ENCODE measurements around the gene DIP2C. TPM values are rescaled to one million over a fixed set of nuclear protein-coding genes. Genes with fewer than 3 reads are reported as not detected.
"Not testable (repeated sequence)": the region's sequence is repeated elsewhere in the genome, so short reads cannot be mapped to it uniquely, and the experiment has no call there.

DIP2C gene
- polyA plus RNA-seq, 4 donors, result 18.8 to 22.7 (median 20.9) TPM

DNA sequence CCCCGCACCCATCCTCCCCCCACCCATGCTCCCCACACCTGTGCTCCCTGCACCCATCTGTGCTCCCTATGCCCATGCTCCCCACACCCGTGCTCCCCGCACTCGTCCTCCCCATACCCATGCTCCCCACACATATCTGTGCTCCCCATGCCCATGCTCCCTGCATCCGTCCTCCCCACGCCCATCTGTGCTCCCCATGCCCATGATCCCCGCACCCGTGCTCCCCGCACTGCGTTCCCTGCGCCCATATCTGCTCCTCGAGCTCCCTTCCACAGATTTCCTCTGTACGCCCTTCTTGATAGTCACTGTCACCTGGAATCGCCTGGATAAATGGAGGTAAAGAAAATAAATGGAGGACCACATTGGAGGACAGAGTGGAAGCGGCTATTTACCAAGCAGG lies 9.9 kb downstream of the DIP2C start:
- no peak for DNase-seq (ENCODE audit: low read depth in 4 of 4, low spot score in 3 of 4)

DNA sequence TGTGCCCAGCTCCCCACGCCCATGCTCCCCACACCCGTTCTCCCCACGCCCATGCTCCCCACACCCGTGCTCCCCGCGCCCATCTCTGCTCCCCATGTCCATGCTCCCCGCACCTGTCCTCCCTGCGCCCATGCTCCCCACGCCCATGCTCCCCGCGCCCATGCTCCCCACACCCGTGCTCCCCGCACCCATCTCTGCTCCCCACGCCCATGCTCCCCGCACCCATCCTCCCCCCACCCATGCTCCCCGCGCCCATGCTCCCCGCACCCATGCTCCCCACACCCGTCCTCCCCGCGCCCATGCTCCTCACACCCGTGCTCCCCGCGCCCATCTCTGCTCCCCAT lies 10.8 kb downstream of the DIP2C start:
- DNase-seq (ENCODE audit: low read depth in 4 of 4, low spot score in 3 of 4), result not testable (repeated sequence)

DNA sequence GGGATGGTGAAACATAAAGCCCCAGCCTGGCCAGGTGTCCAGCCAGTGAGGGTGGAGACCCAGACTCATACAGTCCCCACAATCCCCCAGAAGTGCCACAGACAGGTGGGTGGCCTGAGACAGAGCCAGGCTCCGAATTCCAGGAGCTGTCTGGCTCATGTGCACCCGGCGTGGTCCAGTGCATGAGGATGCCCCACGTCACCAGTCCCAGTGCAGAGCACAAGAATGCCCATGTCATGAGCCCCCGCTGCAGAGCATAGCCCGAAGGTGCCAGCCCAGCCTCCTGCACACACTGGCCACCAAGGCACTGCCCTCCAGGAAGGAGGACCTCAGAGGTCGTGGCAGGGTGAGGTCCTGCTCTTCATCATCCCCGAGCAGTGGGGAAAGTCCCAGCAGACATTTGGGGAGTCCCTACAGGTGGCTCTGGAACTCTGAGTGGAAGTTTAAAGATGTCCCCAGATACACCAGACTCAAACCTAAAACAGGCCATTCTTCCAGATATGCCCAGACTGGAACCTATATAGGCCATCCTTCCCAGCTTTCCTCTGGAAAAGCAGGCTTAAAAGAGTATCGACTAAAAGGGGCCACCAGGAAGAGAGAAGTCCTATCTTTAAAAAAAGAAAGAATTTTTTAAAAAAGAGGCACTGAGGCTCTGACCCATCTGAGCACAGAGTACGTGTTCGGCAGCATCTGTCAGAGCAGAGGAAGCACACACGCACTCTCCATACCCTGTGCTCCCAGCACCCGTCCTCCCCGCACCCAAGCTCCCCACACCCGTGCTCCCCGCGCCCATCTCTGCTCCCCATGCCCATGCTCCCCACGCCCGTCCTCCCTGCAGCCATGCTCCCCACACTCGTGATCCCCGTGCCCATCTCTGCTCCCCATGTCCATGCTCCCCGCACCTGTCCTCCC lies 11.5 kb downstream of the DIP2C start:
- DNase-seq (ENCODE audit: low read depth in 4 of 4, low spot score in 3 of 4), result no peak

DNA sequence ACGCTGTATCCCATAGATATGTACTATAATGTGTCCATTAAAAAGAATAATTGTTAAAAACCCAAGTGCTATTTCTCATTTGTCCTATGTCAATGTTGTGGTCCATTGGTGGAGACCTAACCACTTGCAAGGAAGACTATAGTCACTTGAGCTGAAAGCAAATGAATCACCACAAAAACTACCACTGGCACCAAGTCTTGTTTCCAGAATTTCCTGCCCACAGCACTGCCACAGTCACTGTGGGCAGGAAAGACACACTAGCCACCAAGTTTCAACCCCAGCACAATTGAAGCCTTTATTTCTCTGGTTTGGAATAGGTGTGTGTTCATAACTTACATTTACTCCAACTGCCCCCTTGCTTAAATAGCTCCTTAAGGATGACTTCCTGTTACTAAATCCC lies 12.4 kb downstream of the DIP2C start:
- no peak for DNase-seq (ENCODE audit: low read depth in 4 of 4, low spot score in 3 of 4)

DNA sequence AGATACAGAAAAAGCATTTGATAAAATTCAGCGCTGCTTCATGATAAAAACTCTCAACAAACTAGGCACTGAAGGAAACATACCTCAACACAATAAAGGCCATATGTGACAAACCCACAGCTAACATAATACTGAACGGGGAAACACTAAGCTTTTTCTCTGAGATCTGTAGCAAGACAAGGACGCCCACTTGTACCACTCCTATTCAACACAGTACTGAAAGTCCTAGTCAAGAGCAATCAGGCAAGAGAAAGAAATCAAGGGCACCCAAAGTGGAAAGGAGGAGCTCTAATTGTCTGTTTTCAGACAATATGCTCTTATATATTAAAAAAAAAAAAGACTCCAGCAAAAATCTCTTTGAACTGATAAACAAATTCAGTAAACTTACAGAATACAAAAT lies 13.3 kb downstream of the DIP2C start:
- DNase-seq (ENCODE audit: low read depth in 4 of 4, low spot score in 3 of 4), result no peak

DNA sequence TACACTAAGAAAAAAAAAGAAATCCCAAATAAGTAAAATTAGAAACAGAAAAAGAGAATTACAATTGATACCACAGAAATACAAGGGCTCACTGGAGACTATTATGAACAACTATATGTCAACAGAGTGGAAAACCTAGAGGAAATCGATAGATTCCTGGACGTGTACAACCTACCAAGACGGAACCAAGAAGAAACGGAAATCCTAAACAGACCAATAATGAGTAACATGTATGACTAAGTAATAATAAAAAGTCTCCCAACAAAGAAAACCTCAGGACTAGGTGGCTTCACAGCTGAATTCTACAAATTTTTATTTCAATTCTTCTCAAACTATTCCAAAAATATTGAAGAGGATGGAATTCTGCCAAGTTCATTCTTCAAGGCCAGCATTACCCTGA lies 13.9 kb downstream of the DIP2C start:
- DNase-seq (ENCODE audit: low read depth in 4 of 4, low spot score in 3 of 4), result no peak

DNA sequence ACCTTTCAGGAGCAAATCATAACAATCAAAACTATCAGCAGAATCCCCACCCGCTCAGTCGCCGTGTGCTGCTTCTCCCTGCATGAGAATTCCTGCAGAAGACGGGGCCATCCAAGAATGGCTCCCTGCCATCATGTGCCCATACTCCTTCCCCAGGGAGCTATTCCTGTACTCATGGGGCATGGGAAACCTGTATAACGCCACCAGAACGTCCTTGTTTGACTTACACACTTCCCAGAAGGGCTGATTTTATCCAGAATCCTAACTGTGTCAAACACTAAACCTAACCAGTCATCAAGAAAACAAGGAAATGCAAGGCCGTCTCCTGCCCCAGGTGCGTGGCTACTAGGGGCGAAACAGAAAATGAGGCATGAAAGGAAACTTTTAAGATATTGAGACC lies 16.0 kb downstream of the DIP2C start:
- DNase-seq (ENCODE audit: low read depth in 4 of 4, low spot score in 3 of 4), result no peak

DNA sequence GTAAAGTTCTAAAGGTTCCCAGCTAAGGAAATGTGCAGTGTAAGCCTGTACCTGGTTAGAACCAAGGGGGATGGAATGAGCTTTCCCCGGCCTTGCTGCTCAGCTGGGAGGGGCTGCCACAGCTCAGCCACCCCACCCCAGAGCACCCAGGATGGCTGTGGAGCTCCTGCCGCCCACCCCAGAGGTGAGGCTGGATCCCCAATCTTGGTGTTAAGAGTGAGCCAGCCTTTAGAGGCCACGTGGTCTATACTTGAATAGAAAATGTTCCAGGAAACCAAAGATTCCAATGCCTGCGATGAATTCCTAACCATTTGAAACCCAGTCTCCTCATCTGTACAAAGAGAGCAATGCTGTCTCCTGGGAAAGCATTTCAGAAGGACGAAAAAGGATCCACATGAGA lies 16.5 kb downstream of the DIP2C start:
- no peak for DNase-seq (ENCODE audit: low read depth in 4 of 4, low spot score in 3 of 4)

DNA sequence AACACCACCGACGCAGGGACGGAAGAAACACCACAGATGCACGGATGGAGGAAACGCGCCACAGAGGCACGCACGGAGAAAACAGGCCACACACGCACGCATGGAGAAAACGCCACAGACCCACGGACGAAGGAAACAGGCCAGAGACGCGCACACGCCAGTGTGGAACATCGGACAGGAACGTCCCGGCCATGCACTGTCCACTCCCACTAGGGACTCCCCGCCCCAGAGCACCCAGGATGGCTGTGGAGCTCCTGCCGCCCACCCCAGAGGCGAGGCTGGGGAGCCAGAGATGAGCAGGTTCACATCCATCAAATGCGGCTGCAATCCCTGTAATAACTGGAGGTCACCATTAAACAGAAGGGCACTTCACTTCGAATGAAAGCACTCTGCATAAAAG lies 17.3 kb downstream of the DIP2C start:
- no peak for DNase-seq (ENCODE audit: low read depth in 4 of 4, low spot score in 3 of 4)

DNA sequence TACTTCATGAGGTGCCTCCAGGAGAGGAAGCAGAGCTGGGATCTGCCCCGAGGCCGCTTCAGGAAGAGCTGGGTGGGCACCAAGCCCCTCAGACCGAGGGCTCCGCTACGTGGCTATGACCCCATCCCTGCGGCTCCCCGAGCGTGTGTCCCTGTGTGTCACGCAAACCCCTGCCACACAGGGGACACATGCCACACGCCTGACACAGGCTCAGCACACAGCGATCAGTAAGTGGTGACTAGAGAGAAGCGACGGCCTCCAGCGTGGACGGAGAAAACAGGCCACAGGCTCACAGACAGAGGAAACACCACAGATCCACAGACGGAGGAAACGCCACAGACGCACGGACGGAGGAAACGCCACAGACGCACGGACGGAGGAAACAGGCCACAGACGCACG lies 18.5 kb downstream of the DIP2C start:
- no peak for DNase-seq (ENCODE audit: low read depth in 4 of 4, low spot score in 3 of 4)

DNA sequence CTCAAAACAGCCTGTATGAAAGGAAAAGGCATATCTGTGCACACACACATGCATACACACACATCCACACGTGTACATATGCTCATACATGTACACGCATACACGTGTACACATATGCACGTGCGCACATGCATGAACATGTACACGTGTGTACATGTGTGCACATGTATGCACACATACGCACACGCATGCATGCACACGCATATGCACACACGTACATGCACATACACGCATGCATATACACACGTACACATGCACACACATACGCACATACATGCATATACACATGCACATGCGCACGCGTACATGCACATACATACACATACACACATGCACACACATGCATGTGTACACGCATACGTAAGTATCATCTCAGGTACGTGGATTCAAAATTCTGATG lies 19.4 kb downstream of the DIP2C start:
- no peak for DNase-seq (ENCODE audit: low read depth in 4 of 4, low spot score in 3 of 4)

DNA sequence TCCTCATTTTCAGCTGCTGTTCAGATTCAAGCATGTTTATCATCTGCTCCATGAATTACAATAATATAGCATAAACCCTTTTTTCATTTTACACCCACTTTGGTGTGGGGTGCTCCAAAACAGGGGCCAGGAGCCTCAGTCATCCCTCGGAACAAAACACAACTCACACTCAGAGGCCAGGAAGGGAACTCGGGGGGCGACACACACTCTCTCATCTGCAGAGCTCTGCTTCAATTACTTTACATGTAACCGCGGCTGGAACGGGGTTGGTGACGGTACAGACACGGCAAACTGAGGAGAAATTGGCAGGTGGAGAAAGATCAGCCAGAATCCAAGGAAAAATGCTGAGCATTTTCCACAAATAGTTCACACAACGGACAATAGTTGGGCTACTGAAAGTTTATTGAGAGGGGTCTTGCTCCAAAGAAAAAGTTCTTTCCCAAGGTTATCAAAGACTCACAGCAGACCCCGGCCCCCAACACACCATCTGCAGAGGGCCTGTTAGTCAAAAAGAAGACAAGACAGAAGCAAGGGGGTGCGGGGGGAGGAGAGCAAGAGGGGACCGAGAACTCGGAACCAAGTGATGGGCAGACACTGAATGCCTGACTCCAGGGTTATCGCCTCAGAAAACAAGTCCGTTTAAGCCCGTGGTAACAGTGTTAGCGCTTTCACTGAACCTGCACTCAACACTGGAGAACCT lies 20.5 kb downstream of the DIP2C start:
- DNase-seq (ENCODE audit: low read depth in 4 of 4, low spot score in 3 of 4), result no peak

DNA sequence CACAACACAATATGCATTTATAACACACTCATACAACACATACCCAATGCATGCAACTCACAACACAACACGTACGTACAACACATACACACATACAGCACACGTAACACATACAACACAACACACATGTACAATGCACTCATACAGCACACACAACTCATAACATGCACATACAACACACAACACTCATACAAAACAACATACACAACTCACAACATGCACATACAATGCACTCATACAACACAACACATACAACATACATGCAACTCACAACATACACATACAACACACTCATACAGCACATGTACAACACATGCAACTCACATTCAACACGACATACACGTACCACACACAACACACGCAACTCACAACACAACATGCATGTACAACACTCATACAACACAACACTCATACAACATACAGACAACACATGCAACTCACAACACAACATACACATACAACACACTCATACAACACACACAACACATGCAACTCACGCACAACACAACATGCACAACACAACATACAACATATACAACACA lies 21.8 kb downstream of the DIP2C start:
- DNase-seq (ENCODE audit: low read depth in 4 of 4, low spot score in 3 of 4), result no peak

DNA sequence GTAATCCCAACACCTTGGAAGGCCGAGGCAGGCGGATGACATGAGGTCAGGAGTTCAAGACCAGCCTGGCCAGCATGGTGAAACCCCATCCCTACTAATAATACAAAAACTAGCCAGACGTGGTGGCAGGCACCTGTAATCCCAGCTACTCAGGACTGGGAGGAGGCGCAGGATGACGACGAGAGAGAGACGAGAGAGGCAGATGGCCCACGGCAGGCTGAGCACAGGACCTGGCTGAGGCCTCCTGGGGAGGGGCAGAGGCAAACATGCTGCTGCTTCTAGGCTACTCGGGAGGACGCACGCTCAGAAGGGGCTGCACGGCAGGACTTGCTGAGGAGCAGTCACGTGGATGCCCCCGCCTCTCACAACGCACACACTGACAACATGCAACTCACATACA lies 22.4 kb downstream of the DIP2C start:
- no peak for DNase-seq (ENCODE audit: low read depth in 4 of 4, low spot score in 3 of 4)

DNA sequence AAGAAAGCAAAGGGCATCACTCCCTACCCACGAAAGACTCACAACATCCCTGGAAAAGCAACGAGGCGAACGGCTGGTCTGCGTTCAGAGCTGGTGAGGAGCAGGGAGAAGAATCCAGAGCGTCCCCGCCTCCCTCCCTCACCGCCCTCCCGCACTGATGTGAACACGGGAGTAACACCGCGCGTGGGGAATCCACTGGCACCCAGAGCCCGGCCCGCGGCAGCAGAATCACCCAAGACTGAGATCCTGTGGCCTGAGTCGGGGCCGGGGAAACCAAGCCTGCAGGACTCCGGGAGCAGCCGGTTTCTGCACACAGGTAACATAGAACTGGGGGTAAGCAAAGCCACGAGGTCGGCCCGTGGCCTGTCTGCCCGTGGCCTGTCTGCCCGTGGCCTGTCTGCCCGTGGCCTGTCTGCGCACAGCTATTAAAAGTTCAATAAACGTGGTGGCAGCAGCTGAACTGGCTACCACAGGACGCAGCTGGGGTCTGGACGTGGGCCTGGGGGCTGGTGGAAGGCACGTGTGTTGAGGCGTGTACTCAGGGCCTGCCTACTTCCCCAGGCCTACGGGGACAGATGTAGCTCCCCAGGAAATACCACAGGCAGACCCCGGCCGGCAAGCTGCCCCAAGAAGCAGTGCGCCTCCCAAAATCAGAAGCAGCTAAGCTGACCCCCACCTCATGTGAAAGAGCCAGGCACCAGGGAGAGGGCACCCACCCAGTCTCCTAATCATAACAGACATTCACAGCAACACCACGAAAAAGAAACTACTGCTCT lies 23.0 kb downstream of the DIP2C start:
- DNase-seq (ENCODE audit: low read depth in 4 of 4, low spot score in 3 of 4), result no peak

DNA sequence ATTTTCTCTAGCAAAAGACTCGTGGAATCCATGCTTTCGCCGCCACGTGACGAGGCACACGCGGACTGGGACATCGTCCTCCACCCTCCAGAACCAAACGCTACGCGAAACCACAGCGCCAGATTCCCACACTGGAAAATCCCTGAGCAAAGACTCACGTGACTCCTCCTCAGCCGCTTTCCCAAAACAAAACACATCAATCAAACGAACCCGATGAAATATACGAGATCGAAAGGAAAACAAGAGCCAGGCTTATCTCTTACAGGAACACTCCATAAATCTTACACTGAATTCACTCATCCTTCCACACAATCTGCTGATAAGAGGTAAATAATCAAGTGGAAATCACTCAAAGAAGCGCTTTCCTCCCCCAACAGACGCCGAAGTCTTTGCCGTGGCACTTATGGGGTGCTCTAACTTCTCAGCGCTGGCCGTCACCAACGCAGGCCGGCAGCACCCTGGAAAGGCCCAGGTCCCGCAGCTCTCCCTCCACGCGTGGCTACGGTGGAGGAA lies 23.8 kb downstream of the DIP2C start:
- DNase-seq (ENCODE audit: low read depth in 4 of 4, low spot score in 3 of 4), result no peak

DNA sequence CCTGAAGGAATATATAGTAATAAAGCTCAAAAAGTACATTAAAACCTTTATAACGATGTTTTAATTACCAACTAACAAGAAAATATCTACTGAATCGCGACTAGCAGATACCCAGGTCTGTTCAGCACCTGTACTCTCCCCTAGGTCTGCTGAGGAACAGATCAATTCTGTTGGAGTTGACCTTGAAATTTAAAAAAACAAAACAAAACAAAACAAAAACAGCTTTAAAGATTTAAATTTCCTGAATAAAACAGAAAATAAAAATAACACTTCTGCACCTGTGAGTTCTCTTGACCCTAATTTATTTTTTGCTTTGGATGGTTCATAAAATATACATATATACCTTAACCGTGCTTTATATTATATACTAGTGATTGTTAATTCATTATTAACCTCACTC lies 24.6 kb downstream of the DIP2C start:
- no peak for DNase-seq (ENCODE audit: low read depth in 4 of 4, low spot score in 3 of 4)

DNA sequence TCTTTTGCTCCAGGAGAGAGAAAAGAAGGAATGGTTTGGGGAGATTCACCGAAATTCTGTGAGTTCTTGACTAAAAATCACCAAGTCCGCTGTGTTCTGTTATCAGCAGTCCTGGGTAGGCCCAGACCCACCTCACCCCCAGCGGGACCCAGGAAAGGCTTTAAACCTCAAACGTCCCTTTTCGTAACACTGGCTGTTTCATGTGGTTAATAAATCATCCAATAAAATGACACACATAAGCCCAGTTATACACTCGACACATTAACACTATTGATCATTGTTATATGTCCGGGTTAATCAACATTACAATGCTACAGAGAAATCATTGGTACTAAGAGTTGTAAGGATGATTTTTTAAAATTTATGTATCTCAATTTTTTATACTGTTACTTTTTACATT lies 25.2 kb downstream of the DIP2C start:
- no peak for DNase-seq (ENCODE audit: low read depth in 4 of 4, low spot score in 3 of 4)

DNA sequence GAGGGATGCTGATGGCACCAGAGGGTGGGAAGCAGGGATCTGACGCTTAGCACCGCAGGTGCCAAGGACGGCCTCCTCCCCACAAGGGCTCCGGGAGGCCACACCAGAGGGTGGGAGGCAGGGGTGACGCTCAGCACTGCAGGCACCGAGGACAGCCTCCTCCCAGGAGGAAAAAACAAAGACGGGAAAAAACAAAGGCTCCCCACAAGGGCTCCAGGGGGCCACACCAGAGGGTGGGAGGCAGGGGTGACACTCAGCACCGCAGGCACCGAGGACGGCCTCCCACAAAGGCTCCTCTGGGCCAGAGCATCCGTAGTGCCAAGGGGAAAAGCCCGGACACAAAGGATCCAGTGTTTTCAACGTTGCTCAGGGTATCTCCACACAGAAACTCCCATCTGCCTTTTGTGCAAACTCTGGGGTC lies 25.6 kb downstream of the DIP2C start:
- DNase-seq (ENCODE audit: low read depth in 4 of 4, low spot score in 3 of 4), result no peak

DNA sequence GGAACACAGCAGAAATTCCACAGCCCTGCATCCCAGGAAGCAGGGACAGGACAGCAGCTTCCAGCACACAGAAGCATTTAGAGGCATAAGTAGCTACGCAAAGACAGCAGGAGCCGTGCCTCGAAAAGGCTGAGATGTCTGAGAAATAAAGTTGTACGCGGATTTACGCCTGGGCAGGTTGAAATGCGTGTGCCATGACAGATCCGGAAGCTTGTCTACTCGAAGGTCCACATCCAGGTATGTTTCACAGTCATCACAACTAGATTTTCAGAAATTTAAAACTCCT lies 26.1 kb downstream of the DIP2C start:
- no peak for DNase-seq (ENCODE audit: low read depth in 4 of 4, low spot score in 3 of 4)
